ENCODE results near the gene KMT2B.

DNA sequence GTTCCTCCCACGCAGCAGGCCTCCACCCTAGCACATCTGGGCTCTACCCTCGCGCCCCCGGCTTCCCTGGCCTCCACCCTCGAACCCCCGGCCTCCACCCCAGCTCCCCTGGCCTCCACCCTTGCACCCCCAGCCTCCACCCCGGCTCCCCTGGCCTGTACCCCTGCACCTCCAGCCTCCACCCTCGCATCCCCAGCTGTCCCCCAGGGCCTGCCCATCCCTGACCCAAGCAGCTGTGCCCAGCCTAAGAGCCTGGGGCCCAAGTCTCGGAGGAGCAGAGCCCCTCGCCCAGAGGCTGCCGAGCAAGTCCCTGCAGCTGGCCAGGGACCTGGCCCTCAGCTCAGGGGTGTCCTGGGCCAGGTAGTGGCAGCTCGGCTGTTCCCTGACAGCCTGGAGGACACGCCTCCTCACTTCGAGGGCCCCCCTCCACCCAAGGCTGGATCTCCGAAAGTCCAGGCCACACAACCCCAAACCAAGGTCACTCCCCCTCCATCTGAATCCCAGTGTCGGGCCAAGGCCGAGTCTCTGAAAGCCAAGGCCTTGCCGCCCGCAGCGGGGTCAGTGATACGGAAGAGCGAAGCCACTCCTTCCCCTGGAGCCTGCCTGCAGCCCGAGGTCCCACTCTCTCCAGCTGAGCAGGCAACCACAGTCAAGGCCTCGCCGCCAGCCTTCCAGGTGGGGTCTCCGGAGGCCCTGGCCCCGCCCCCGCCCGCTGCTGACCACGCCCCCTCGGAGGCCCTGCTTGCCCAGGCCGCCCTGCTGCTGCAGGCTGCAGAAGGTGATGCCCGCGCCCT lies 49.7 kb downstream of the KMT2B start:
- TF ChIP-seq, protein P1, sequence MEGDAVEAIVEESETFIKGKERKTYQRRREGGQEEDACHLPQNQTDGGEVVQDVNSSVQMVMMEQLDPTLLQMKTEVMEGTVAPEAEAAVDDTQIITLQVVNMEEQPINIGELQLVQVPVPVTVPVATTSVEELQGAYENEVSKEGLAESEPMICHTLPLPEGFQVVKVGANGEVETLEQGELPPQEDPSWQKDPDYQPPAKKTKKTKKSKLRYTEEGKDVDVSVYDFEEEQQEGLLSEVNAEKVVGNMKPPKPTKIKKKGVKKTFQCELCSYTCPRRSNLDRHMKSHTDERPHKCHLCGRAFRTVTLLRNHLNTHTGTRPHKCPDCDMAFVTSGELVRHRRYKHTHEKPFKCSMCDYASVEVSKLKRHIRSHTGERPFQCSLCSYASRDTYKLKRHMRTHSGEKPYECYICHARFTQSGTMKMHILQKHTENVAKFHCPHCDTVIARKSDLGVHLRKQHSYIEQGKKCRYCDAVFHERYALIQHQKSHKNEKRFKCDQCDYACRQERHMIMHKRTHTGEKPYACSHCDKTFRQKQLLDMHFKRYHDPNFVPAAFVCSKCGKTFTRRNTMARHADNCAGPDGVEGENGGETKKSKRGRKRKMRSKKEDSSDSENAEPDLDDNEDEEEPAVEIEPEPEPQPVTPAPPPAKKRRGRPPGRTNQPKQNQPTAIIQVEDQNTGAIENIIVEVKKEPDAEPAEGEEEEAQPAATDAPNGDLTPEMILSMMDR (IDR thresholded peaks at IDR 0.05): no peak
- TF ChIP-seq EZH2 (IDR thresholded peaks at IDR 0.05; ENCODE audit: borderline replicate concordance, insufficient read depth, low read depth, low read length, poor library complexity, severe bottlenecking): no peak
